MCF 10A (cell line): ENCODE data around the gene CCDC57. TPM values are rescaled to one million over a fixed set of nuclear protein-coding genes. Genes with fewer than 3 reads are reported as not detected.

ENCODE experiments used
- BruUV-seq: library from RNA; stranded (reverse); fragments of 400-500 nt; replicated peaks from 2 replicates; lab custom pipeline; 2021; lab: Mats Ljungman, UMichigan
- CTCF ChIA-PET: fragments of 300-600 bp; sonication (Branson Sonifier 250); formaldehyde crosslinking; extraction: SDS; loops from one replicate; lab custom pipeline; 2021; ENCODE audit warnings: antibody characterized with exemption, inconsistent platforms; lab: Yijun Ruan, JAX
- POLR2A ChIA-PET: fragments of 300-600, 350-650 bp; sonication (Branson Sonifier 250); formaldehyde crosslinking; extraction: SDS; loops from one replicate; lab custom pipeline; 2020; ENCODE audit warnings: antibody characterized with exemption, inconsistent platforms; lab: Yijun Ruan, JAX
- DNase-seq: peaks from one replicate; pipeline ENCODE4 v3.0.0-alpha.2; 2018; ENCODE audit not compliant: unreplicated experiment
- H3K27ac Mint-ChIP-seq: one replicate; pipeline ENCODE4 v1.8.0; 2022; ENCODE audit warnings: mild to moderate bottlenecking, low read depth, mixed read lengths; ENCODE audit not compliant: unreplicated experiment
- H3K27me3 Mint-ChIP-seq: one replicate; pipeline ENCODE4 v1.8.0; 2022; ENCODE audit warnings: mixed read lengths; ENCODE audit not compliant: insufficient read depth, unreplicated experiment
- H3K36me3 Mint-ChIP-seq: one replicate; pipeline ENCODE4 v1.8.0; 2022; ENCODE audit warnings: mild to moderate bottlenecking, moderate library complexity, mixed read lengths; ENCODE audit not compliant: insufficient read depth, unreplicated experiment
- H3K4me1 Mint-ChIP-seq: one replicate; pipeline ENCODE4 v1.8.0; 2022; ENCODE audit warnings: mixed read lengths; ENCODE audit not compliant: insufficient read depth, unreplicated experiment
- H3K4me3 Mint-ChIP-seq: one replicate; pipeline ENCODE4 v1.8.0; 2022; ENCODE audit warnings: mild to moderate bottlenecking, moderate library complexity, mixed read lengths; ENCODE audit not compliant: unreplicated experiment
- H3K9me3 Mint-ChIP-seq: one replicate; pipeline ENCODE4 v1.8.0; 2022; ENCODE audit warnings: mixed read lengths; ENCODE audit not compliant: unreplicated experiment
- intact Hi-C: fragments of 100-400 bp; cut with micrococcal nuclease; formaldehyde crosslinking; loops from 2 replicates; pipeline ENCODE4 v1.14.1; 2022
- total RNA-seq: library from RNA; stranded (reverse); gene quantifications from 2 replicates; pipeline ENCODE4 v1.2.3, GENCODE V29; 2022
- TF ChIP-seq, protein P1 (sequence below): fragments of 200-600 bp; IDR thresholded peaks from one replicate; pipeline ENCODE4 v1.8.0; 2022; ENCODE audit warnings: antibody characterized with exemption, mild to moderate bottlenecking; ENCODE audit not compliant: unreplicated experiment

Gene CCDC57
- total RNA-seq, 1 experiment from 2014 or later, result 86.8 TPM

- H3K4me3 Mint-ChIP-seq, result peak overlapping the region; percentile 75
- H3K27me3 Mint-ChIP-seq, result no peaks in the 10 kb centered on the region
- no peak for DNase-seq
- intact Hi-C loops, result no loop called here
- BruUV-seq, result no TSS peak
- H3K9me3 Mint-ChIP-seq, result no peaks in the 10 kb centered on the region
- ChIA-PET POLR2A (interaction anchor here (0.6 to 7.0 kb wide), 7 partner anchors 9 to 171 kb away, joined by 3 to 62 read pairs (median 3); partner anchors contain the start of gene DCXR), CTCF (interaction anchor here (0.5 to 1.2 kb wide), 4 partner anchors 16 to 431 kb away, joined by 3 to 4 read pairs (median 4); no protein-coding TSS in a partner anchor)
- peaks cover 17% of the 10 kb centered on the region for H3K4me1 Mint-ChIP-seq
- peaks cover 35% of the 10 kb centered on the region for H3K36me3 Mint-ChIP-seq
- TF ChIP-seq, protein P1, sequence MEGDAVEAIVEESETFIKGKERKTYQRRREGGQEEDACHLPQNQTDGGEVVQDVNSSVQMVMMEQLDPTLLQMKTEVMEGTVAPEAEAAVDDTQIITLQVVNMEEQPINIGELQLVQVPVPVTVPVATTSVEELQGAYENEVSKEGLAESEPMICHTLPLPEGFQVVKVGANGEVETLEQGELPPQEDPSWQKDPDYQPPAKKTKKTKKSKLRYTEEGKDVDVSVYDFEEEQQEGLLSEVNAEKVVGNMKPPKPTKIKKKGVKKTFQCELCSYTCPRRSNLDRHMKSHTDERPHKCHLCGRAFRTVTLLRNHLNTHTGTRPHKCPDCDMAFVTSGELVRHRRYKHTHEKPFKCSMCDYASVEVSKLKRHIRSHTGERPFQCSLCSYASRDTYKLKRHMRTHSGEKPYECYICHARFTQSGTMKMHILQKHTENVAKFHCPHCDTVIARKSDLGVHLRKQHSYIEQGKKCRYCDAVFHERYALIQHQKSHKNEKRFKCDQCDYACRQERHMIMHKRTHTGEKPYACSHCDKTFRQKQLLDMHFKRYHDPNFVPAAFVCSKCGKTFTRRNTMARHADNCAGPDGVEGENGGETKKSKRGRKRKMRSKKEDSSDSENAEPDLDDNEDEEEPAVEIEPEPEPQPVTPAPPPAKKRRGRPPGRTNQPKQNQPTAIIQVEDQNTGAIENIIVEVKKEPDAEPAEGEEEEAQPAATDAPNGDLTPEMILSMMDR, result no peak
- H3K27ac Mint-ChIP-seq, result peak overlapping the region; percentile 86
Observed at GRCh38 chr17:82104797-82105416, 107.7 kb downstream of the CCDC57 start.

DNA sequence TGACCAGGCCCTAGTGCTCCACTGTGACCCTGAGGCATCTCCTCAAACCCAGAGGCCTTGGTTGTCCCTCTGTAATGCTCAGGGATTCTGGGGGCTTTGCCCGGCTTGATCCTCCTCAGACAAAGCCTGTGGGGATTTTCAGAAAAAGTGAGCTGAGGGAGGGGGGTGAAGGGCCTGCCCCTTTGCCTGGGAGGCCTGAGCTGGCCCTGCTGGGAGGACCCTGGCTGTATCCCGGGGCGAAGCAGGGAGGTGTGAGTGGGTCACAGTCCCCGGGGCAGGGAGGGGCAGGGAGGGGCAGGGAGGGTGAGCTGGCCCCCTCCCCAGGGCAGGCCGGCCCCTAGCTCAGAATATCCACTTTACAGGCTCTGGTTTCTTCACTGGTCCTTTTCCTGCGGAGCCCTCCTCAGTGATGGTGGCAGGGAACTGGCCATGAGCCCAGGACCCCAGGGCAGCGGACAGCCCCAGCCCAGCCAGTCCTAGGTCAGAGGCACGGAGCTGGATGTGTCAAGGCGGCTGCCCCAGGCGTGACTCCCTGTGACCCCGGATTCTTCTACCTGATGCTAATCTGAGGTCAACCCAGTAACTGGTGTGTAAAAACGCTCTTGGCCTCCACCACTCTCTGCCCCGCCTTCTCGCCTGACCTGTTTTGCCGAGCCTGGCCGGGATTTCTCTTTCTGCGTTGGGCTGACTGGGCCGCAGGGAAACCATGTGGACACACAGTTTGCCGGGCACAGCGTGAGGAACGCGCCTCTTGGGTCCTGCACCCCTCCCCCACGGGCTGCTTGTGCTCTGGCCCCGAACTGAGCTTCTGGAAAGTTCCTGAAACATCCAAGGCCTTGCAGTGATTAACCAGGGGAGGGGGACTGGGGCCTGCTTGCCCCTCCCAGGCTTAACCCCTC is 108.8 kb downstream of the CCDC57 start:
- TF ChIP-seq, protein P1, result no peak
- peaks cover 17% of the 10 kb centered on the region for H3K4me1 Mint-ChIP-seq
- POLR2A ChIA-PET, result no interaction called here
- intact Hi-C loops, result no loop called here
- DNase-seq, result no peak
- no peaks in the 10 kb centered on the region for H3K27me3 Mint-ChIP-seq
- H3K4me3 Mint-ChIP-seq, result no peak overlapping the region
- peak overlapping the region; percentile 71 for H3K27ac Mint-ChIP-seq
- no peaks in the 10 kb centered on the region for H3K9me3 Mint-ChIP-seq
- H3K36me3 Mint-ChIP-seq, result peaks cover 39% of the 10 kb centered on the region
- no TSS peak for BruUV-seq
- CTCF ChIA-PET, result interaction anchor here (0.7 to 1.3 kb wide), 2 partner anchors 52 to 144 kb away, joined by 4 read pairs; no protein-coding TSS in a partner anchor

DNA sequence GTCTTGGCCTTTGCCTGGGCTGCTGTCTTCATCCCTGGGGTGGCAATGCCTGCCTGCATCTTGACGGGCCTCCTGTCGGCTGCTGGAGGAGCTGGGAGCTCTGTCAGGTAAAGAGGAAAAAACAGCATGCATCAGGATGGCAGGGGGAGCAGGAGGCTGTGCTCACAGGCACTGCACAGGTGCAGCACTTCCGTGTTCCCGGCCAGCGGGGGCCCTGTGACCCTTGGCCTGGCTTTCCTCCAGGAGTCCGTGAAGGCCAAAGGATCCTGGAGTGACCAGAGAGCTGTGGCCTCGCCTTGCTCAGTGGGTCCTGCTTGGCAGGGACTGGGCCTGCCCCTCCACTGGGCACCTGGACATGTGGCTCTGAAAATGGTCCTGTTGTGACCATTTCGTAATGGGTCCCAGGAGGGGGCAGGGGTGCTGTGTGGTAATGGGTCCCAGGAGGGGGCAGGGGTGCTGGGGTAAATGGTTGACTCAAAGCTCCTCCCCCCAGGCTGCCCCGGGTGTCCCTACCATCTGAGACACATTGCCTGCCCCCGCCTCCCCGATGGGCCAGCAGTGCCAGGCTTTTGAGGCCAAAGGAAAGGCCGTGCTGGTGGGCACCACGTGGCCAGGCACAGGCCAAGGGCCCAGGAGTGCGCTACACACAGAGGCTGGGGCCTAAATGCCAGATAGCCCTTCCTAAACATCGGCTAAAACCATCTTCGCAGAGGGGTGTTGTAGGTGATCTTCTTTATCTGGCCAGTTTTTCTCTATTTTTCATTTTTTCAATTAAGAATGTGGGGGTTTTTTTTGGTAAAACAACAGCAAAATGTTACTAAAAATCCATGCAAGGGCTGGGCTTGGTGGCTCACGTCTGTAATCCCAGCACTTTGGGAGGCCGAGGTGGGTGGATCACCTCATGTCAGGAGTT is 110.6 kb downstream of the CCDC57 start:
- Mint-ChIP-seq H3K9me3 (no peaks in the 10 kb centered on the region), H3K36me3 (peaks cover 25% of the 10 kb centered on the region), H3K27ac (no peak overlapping the region), H3K27me3 (no peaks in the 10 kb centered on the region), H3K4me1 (peaks cover 17% of the 10 kb centered on the region), H3K4me3 (no peak overlapping the region)
- no TSS peak for BruUV-seq
- intact Hi-C loops, result no loop called here
- ChIA-PET CTCF (no interaction called here), POLR2A (no interaction called here)
- DNase-seq, result no peak
- TF ChIP-seq, protein P1, result no peak
